ENCODE data around the gene SAMD14. TPM values are rescaled to one million over a fixed set of nuclear protein-coding genes. Genes with fewer than 3 reads are reported as not detected.

The SAMD14 gene
- total RNA-seq, 1 donor from 2014 or later, result 6.0 TPM

DNA sequence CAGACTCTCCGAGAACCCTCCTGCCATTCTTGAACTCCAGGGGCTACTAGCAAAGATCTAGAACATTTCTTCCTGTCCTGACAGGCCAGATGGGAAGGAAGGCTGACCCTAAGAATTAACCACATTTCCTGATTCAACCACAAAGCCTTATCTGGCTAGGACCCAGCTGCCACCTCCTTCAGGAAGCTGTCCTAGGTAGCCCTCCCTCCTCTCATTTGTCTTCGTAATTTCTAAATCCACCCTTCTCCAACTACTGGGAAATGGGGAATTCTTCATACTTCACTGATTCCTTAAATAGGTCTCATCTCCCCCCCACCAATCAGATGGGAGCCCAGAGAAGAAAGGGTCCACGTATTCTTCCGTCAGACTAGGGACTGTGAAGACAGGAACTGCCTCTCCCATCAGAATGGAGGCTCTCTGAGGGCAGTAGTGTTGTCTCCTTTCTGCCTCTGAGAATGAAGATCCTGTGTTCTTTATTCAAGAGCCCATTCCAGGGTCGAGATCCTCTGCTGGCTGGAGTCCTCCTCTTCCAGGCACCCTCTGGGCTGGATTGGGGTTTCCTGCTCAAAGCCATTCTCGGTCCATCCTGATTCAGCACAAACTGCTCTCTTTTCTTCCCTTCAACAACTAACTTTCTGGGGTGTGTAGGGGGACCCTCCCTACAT lies 2.1 kb downstream of the SAMD14 start:
- H3K27ac Mint-ChIP-seq, result no peak overlapping the region

DNA sequence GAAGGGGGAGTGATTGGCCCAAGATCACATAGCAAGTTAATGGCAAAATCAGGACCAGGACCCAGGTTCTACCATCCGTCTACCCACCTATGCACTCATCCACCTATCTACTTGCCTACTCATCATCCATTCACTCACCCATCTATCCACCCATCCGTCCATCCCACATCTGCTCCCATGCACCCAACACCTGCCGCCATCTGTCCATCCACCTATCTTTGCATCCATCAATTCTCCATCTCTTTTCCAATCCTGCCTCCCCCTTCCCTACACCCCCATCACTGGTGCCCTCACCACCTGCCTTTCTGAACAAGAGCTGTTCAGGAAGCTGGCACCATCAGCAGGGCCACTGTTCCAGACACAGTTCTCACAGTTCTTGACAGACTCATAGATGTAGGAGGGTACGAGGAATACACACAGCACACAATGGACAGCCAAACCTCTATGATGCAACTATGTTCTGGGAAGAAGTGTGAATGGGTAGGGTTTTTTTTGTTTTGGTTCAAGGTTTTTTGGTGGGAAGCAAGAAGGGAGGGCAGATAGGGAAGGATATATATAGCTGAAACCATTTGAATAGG lies 4.5 kb downstream of the SAMD14 start:
- no peak for DNase-seq (ENCODE audit: low spot score, unreplicated experiment)
- peaks cover 34% of the 10 kb centered on the region for H3K27me3 Mint-ChIP-seq
- no peaks in the 10 kb centered on the region for H3K9me3 Mint-ChIP-seq (ENCODE audit: low read depth)
- TF ChIP-seq, protein P1, sequence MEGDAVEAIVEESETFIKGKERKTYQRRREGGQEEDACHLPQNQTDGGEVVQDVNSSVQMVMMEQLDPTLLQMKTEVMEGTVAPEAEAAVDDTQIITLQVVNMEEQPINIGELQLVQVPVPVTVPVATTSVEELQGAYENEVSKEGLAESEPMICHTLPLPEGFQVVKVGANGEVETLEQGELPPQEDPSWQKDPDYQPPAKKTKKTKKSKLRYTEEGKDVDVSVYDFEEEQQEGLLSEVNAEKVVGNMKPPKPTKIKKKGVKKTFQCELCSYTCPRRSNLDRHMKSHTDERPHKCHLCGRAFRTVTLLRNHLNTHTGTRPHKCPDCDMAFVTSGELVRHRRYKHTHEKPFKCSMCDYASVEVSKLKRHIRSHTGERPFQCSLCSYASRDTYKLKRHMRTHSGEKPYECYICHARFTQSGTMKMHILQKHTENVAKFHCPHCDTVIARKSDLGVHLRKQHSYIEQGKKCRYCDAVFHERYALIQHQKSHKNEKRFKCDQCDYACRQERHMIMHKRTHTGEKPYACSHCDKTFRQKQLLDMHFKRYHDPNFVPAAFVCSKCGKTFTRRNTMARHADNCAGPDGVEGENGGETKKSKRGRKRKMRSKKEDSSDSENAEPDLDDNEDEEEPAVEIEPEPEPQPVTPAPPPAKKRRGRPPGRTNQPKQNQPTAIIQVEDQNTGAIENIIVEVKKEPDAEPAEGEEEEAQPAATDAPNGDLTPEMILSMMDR (IDR thresholded peaks at IDR 0.05; ENCODE audit: unreplicated experiment), result no peak
- H3K27ac Mint-ChIP-seq, result no peak overlapping the region
- no peak overlapping the region for H3K4me3 Mint-ChIP-seq (ENCODE audit: low read depth)
- H3K36me3 Mint-ChIP-seq (ENCODE audit: insufficient read depth), result no peaks in the 10 kb centered on the region
- peaks cover 6% of the 10 kb centered on the region for H3K4me1 Mint-ChIP-seq (ENCODE audit: low read depth)

More for the DNA sequence above, 2.1 kb downstream of the SAMD14 start:
- TF ChIP-seq, protein P1 (IDR thresholded peaks at IDR 0.05; ENCODE audit: unreplicated experiment), result no peak
- H3K9me3 Mint-ChIP-seq (ENCODE audit: low read depth), result no peaks in the 10 kb centered on the region
- no peak for DNase-seq (ENCODE audit: low spot score, unreplicated experiment)
- no peaks in the 10 kb centered on the region for H3K36me3 Mint-ChIP-seq (ENCODE audit: insufficient read depth)
- peaks cover 9% of the 10 kb centered on the region for H3K4me1 Mint-ChIP-seq (ENCODE audit: low read depth)
- H3K4me3 Mint-ChIP-seq (ENCODE audit: low read depth), result no peak overlapping the region
- peaks cover 32% of the 10 kb centered on the region for H3K27me3 Mint-ChIP-seq

DNA sequence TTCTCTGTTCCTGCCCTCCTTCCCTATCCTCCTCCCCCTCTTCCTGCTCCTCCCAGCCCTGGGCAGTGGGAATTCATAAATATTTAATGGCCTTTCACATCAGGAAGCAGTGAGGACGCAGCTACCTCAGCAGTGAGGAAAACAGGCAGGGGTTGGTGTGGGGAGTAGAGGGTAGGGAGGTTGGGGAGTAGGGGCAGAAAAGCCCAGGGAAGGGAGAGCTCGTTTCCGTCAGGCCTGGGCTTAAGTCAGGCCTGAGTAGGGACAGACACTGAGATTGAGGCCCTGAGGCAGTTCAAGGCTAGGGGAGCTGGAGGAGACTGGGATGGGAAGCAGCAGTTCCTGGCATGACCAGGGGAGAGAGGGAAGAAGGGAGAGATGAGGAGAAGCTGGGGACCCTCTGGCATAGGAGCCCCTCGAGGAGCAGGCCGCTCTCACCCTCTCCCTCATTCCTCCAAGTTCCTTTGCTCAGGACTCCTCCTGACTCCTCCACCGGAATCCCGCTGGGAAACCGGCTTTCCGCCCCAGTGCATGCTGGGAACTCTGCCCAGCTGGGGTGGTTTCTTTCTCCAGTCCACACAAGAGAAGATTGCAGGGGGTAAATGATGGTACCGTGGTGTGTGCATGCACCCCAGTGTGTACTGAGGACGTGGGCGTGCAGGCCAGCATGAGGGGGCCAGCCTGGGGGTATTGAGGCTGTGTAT lies 6.2 kb downstream of the SAMD14 start:
- H3K27ac Mint-ChIP-seq, result no peak overlapping the region

DNA sequence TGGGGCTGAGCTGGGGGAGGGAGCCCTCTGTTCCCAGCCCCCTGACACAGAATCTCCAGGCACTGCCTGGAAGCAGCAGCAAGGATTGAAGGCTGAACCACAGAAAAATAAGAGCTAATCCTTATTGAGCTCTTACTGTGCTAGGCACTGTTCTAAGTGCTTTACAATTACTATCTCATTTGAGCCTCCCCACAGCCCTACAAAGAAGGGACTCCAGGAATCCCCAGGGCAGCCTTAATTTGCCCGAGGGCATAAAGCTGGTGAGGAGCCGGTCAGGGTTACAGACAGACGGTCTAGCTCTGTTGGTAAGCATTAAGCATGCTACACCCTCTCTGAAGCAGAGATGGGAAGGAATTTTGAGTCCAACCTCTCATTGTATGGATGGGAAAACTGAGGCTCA lies 7.0 kb downstream of the SAMD14 start:
- H3K4me1 Mint-ChIP-seq (ENCODE audit: low read depth), result no peaks in the 10 kb centered on the region
- H3K9me3 Mint-ChIP-seq (ENCODE audit: low read depth), result no peaks in the 10 kb centered on the region
- TF ChIP-seq, protein P1 (IDR thresholded peaks at IDR 0.05; ENCODE audit: unreplicated experiment), result no peak
- peaks cover 47% of the 10 kb centered on the region for H3K27me3 Mint-ChIP-seq
- no peak for DNase-seq (ENCODE audit: low spot score, unreplicated experiment)
- no peaks in the 10 kb centered on the region for H3K36me3 Mint-ChIP-seq (ENCODE audit: insufficient read depth)
- H3K4me3 Mint-ChIP-seq (ENCODE audit: low read depth), result no peak overlapping the region
- H3K27ac Mint-ChIP-seq, result no peak overlapping the region

More for the DNA sequence above, 6.2 kb downstream of the SAMD14 start:
- Mint-ChIP-seq H3K9me3 (ENCODE audit: low read depth) (no peaks in the 10 kb centered on the region), H3K4me3 (ENCODE audit: low read depth) (no peak overlapping the region), H3K4me1 (ENCODE audit: low read depth) (peaks cover 5% of the 10 kb centered on the region), H3K36me3 (ENCODE audit: insufficient read depth) (no peaks in the 10 kb centered on the region), H3K27me3 (peaks cover 46% of the 10 kb centered on the region)
- no peak for DNase-seq (ENCODE audit: low spot score, unreplicated experiment)
- TF ChIP-seq, protein P1 (IDR thresholded peaks at IDR 0.05; ENCODE audit: unreplicated experiment), result no peak

DNA sequence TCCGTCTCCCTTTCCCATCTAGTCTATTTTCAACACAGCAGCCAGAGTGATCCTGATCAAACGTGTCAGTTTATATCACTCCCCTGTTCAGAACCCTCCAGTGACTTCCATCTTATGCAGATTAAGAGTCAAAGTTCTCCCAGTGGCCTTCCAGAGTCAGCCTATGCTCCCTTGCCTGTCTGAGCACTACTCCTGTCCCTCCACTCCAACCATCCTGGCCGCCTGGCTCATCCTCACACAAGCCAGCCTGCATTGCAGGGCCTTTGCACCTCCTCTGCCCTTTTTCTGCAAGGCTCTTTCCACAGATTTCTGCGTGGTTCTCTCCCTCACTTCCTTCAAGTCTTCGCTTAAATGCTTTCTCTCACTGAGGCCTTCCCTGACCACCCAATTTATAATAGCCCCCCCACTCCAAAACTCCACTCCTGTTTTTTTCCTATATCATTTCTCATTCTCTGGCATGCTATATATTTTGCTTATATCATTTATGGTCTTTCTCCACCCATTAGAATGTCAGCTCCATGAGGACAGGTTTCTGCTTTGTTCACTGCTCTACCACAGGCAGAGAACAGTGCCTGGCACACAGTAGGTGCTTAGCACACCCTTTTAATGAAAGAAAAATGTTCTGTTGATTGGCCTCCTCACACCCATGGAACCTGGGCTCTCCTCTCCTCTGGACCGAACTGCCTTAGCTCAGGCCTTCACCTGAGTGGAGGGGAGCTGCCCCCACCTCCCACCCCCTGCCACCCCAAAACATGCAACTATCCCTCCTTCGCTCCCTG lies 9.3 kb downstream of the SAMD14 start:
- Mint-ChIP-seq H3K4me1 (ENCODE audit: low read depth) (peaks cover 3% of the 10 kb centered on the region), H3K4me3 (ENCODE audit: low read depth) (no peak overlapping the region), H3K9me3 (ENCODE audit: low read depth) (no peaks in the 10 kb centered on the region), H3K27me3 (peaks cover 51% of the 10 kb centered on the region), H3K27ac (no peak overlapping the region), H3K36me3 (ENCODE audit: insufficient read depth) (no peaks in the 10 kb centered on the region)
- no peak for DNase-seq (ENCODE audit: low spot score, unreplicated experiment)
- TF ChIP-seq, protein P1 (IDR thresholded peaks at IDR 0.05; ENCODE audit: unreplicated experiment), result no peak

Data from progenitor cell of endocrine pancreas (in vitro differentiated cells).